Stimulated activated naive CD8-positive, alpha-beta T cell treated with anti-CD3 and anti-CD28 coated beads, Interleukin-15, amount 100 ng/mL, for 72 hours (primary cell): Measurements from ENCODE around the gene FUT1.
"Not testable (repeated sequence)": the region's sequence is repeated elsewhere in the genome, so short reads cannot be mapped to it uniquely, and the experiment has no call there.

Source experiments
- ATAC-seq: fragments of 150-1000 bp; cut with Tn5 transposase; 2 replicates; pipeline ENCODE4 v1.10.0; 2021; ENCODE audit warnings: mild to moderate bottlenecking, moderate library complexity
- DNase-seq, 2 donors: peaks; one replicate each; pipeline ENCODE4 v3.0.0; 2021 to 2022
- H3K27ac Mint-ChIP-seq, 2 donors: one replicate each; pipeline ENCODE4 v1.8.0; 2022; ENCODE audit warnings: mild to moderate bottlenecking in 2 of 2, mixed read lengths in 2 of 2, moderate library complexity in 2 of 2
- H3K27me3 Mint-ChIP-seq: one replicate; pipeline ENCODE4 v1.8.0; 2022; ENCODE audit warnings: mixed read lengths
- H3K4me1 Mint-ChIP-seq: one replicate; pipeline ENCODE4 v1.8.0; 2022; ENCODE audit warnings: mild to moderate bottlenecking, mixed read lengths
- H3K4me3 Mint-ChIP-seq, 2 donors: one replicate each; pipeline ENCODE4 v1.8.0; 2022; ENCODE audit warnings: mild to moderate bottlenecking in 2 of 2, mixed read lengths in 2 of 2, moderate library complexity in 1 of 2
- H3K9me3 Mint-ChIP-seq, 2 donors: one replicate each; pipeline ENCODE4 v1.8.0; 2022; ENCODE audit warnings: mixed read lengths in 2 of 2

The FUT1 gene

GRCh38 chr19:48777720-48778119 is 25.3 kb upstream of the FUT1 start:
- peaks cover 11% of the 10 kb centered on the region for H3K27me3 Mint-ChIP-seq
- DNase-seq (no peak), ATAC-seq (no peak)
- no peak overlapping the region for H3K27ac Mint-ChIP-seq
- H3K4me3 Mint-ChIP-seq = no peak overlapping the region
- H3K4me1 Mint-ChIP-seq = peaks cover 5% of the 10 kb centered on the region
- no peaks in the 10 kb centered on the region for H3K9me3 Mint-ChIP-seq

GRCh38 chr19:48777139-48777538 is 24.7 kb upstream of the FUT1 start:
- H3K27me3 Mint-ChIP-seq = peaks cover 5% of the 10 kb centered on the region
- no peak overlapping the region for H3K27ac Mint-ChIP-seq
- H3K4me3 Mint-ChIP-seq = no peak overlapping the region
- ATAC-seq (no peak), DNase-seq (no peak)
- H3K9me3 Mint-ChIP-seq = no peaks in the 10 kb centered on the region
- peaks cover under 1% of the 10 kb centered on the region for H3K4me1 Mint-ChIP-seq

GRCh38 chr19:48772503-48772953 is 20.1 kb upstream of the FUT1 start:
- Mint-ChIP-seq H3K27me3 (peaks cover 28% of the 10 kb centered on the region), H3K4me3 (no peak overlapping the region), H3K4me1 (no peaks in the 10 kb centered on the region), H3K27ac (no peak overlapping the region), H3K9me3 (no peaks in the 10 kb centered on the region)
- DNase-seq (no peak), ATAC-seq (no peak)

- no peak overlapping the region for H3K27ac Mint-ChIP-seq
- H3K27me3 Mint-ChIP-seq = peaks cover 38% of the 10 kb centered on the region
- ATAC-seq (no peak), DNase-seq (no peak)
- no peaks in the 10 kb centered on the region for H3K4me1 Mint-ChIP-seq
- no peak overlapping the region for H3K4me3 Mint-ChIP-seq
- no peaks in the 10 kb centered on the region for H3K9me3 Mint-ChIP-seq
Observed at GRCh38 chr19:48770734-48771472, 18.5 kb upstream of the FUT1 start.

- DNase-seq = no peak
- Mint-ChIP-seq H3K4me1 (no peaks in the 10 kb centered on the region), H3K27me3 (peaks cover 43% of the 10 kb centered on the region), H3K4me3 (no peak overlapping the region), H3K27ac (no peak overlapping the region), H3K9me3 (no peaks in the 10 kb centered on the region)
- ATAC-seq = no peak
Observed at GRCh38 chr19:48770266-48770665, 17.8 kb upstream of the FUT1 start.

GRCh38 chr19:48768994-48769713 is 16.7 kb upstream of the FUT1 start:
- Mint-ChIP-seq H3K27me3 (peaks cover 50% of the 10 kb centered on the region), H3K27ac (no peak overlapping the region), H3K9me3 (no peaks in the 10 kb centered on the region), H3K4me3 (no peak overlapping the region), H3K4me1 (no peaks in the 10 kb centered on the region)
- ATAC-seq (no peak), DNase-seq (no peak)

- not testable (repeated sequence) for H3K27ac Mint-ChIP-seq, H3K4me3 Mint-ChIP-seq, ATAC-seq, DNase-seq, H3K4me1 Mint-ChIP-seq, H3K9me3 Mint-ChIP-seq
- peaks cover 51% of the 10 kb centered on the region for H3K27me3 Mint-ChIP-seq
Observed at GRCh38 chr19:48768171-48768753, 15.8 kb upstream of the FUT1 start.

GRCh38 chr19:48765816-48766215 is 13.4 kb upstream of the FUT1 start:
- not testable (repeated sequence) for ATAC-seq, DNase-seq, H3K4me1 Mint-ChIP-seq, H3K9me3 Mint-ChIP-seq, H3K4me3 Mint-ChIP-seq, H3K27ac Mint-ChIP-seq
- H3K27me3 Mint-ChIP-seq = peaks cover 70% of the 10 kb centered on the region

GRCh38 chr19:48760504-48761205 is 8.2 kb upstream of the FUT1 start:
- DNase-seq = no peak
- ATAC-seq = peak; percentile 61
- H3K4me1 Mint-ChIP-seq = peaks cover 10% of the 10 kb centered on the region
- peak overlapping the region; percentile 35 to 51 for H3K4me3 Mint-ChIP-seq
- no peaks in the 10 kb centered on the region for H3K9me3 Mint-ChIP-seq
- peak overlapping the region; percentile 78 to 93 for H3K27ac Mint-ChIP-seq
- peaks cover 39% of the 10 kb centered on the region for H3K27me3 Mint-ChIP-seq

- peaks cover 23% of the 10 kb centered on the region for H3K4me1 Mint-ChIP-seq
- H3K27ac Mint-ChIP-seq = no peak overlapping the region
- H3K27me3 Mint-ChIP-seq = peaks cover 51% of the 10 kb centered on the region
- no peak overlapping the region for H3K4me3 Mint-ChIP-seq
- ATAC-seq (no peak), DNase-seq (no peak)
- no peaks in the 10 kb centered on the region for H3K9me3 Mint-ChIP-seq
Observed at GRCh38 chr19:48757741-48758144, 5.3 kb upstream of the FUT1 start.

GRCh38 chr19:48757089-48757675 is 4.7 kb upstream of the FUT1 start:
- no peak for DNase-seq
- H3K4me1 Mint-ChIP-seq = peaks cover 26% of the 10 kb centered on the region
- peaks cover 49% of the 10 kb centered on the region for H3K27me3 Mint-ChIP-seq
- H3K9me3 Mint-ChIP-seq = no peaks in the 10 kb centered on the region
- no peak overlapping the region for H3K4me3 Mint-ChIP-seq
- ATAC-seq = no peak
- peak overlapping the region in 1 of 2 donors; percentile 82 for H3K27ac Mint-ChIP-seq

GRCh38 chr19:48756686-48757085 is 4.2 kb upstream of the FUT1 start:
- peak overlapping the region in 1 of 2 donors; percentile 82 for H3K27ac Mint-ChIP-seq
- H3K27me3 Mint-ChIP-seq = peaks cover 49% of the 10 kb centered on the region

GRCh38 chr19:48756212-48756611 is 3.8 kb upstream of the FUT1 start:
- peak overlapping the region in 1 of 2 donors; percentile 19 for H3K27ac Mint-ChIP-seq
- no peak for ATAC-seq
- H3K4me3 Mint-ChIP-seq = no peak overlapping the region
- H3K27me3 Mint-ChIP-seq = peaks cover 49% of the 10 kb centered on the region
- DNase-seq = no peak
- H3K9me3 Mint-ChIP-seq = no peaks in the 10 kb centered on the region
- H3K4me1 Mint-ChIP-seq = peaks cover 29% of the 10 kb centered on the region

More at GRCh38 chr19:48756686-48757085, 4.2 kb upstream of the FUT1 start:
- ATAC-seq (no peak), DNase-seq (no peak)
- Mint-ChIP-seq H3K9me3 (no peaks in the 10 kb centered on the region), H3K4me1 (peaks cover 29% of the 10 kb centered on the region), H3K4me3 (no peak overlapping the region)

GRCh38 chr19:48755787-48756186 is 3.3 kb upstream of the FUT1 start:
- Mint-ChIP-seq H3K9me3 (no peaks in the 10 kb centered on the region), H3K27me3 (peaks cover 49% of the 10 kb centered on the region), H3K4me3 (no peak overlapping the region), H3K4me1 (peaks cover 26% of the 10 kb centered on the region), H3K27ac (no peak overlapping the region)
- no peak for DNase-seq
- no peak for ATAC-seq

- Mint-ChIP-seq H3K27me3 (peaks cover 50% of the 10 kb centered on the region), H3K27ac (peak within 1 kb of the TSS; percentile 19 to 49), H3K4me3 (no peak within 1 kb of the TSS), H3K9me3 (no peaks in the 10 kb centered on the region), H3K4me1 (peaks cover 20% of the 10 kb centered on the region)
- ATAC-seq = no peak
- no peak for DNase-seq
Observed at GRCh38 chr19:48755084-48755641, 2.7 kb upstream of the FUT1 start, which contains the start of gene FGF21. FGF21 (plus strand) TSS chr19:48755524; CDS start chr19:48756237, 713 bp downstream.
